Naive thymus-derived CD8-positive, alpha-beta T cell (primary cell): Measurements from ENCODE around the gene ACOX1. TPM values are rescaled to one million over a fixed set of nuclear protein-coding genes. Genes with fewer than 3 reads are reported as not detected.

Source experiments
- ATAC-seq, 2 donors: fragments of 150-1000 bp; cut with Tn5 transposase in 1 of 2; sonication (Bioruptor Pico), chemical (Tn5 transposase) in 1 of 2; 1 replicate in 1 of 2; 2 replicates in 1 of 2; pipeline ENCODE4 v1.10.0; 2021; ENCODE audit warnings: mild to moderate bottlenecking in 2 of 2, moderate library complexity in 2 of 2
- POLR2A ChIA-PET: fragments of 350-600 bp; sonication (Branson Sonifier 250); formaldehyde crosslinking; loops from one replicate; lab custom pipeline; 2021; ENCODE audit warnings: antibody characterized with exemption; lab: Charles Lee
- DNase-seq, 10 donors: peaks; one replicate each; pipeline versions ENCODE4 v3.0.0 to v3.0.0-alpha.2; 2020 to 2022
- H3K27ac Mint-ChIP-seq, 10 donors: one replicate each; pipeline ENCODE4 v1.8.0; 2020 to 2022; ENCODE audit warnings: mild to moderate bottlenecking in 10 of 10, mixed read lengths in 10 of 10, moderate library complexity in 4 of 10, inconsistent platforms in 1 of 10
- H3K27me3 Mint-ChIP-seq, 5 donors: one replicate each; pipeline ENCODE4 v1.8.0; 2021 to 2022; ENCODE audit warnings: mixed read lengths in 5 of 5
- H3K36me3 Mint-ChIP-seq, 3 donors: one replicate each; pipeline ENCODE4 v1.8.0; 2020 to 2022; ENCODE audit warnings: mixed read lengths in 3 of 3, mild to moderate bottlenecking in 2 of 3, inconsistent platforms in 1 of 3
- H3K4me1 Mint-ChIP-seq, 4 donors: one replicate each; pipeline ENCODE4 v1.8.0; 2021 to 2022; ENCODE audit warnings: mixed read lengths in 4 of 4
- H3K4me3 Mint-ChIP-seq, 10 donors: one replicate each; pipeline ENCODE4 v1.8.0; 2020 to 2022; ENCODE audit warnings: mild to moderate bottlenecking in 10 of 10, mixed read lengths in 10 of 10, moderate library complexity in 6 of 10, inconsistent platforms in 1 of 10
- H3K9me3 Mint-ChIP-seq, 9 donors: one replicate each; pipeline ENCODE4 v1.8.0; 2020 to 2022; ENCODE audit warnings: mixed read lengths in 9 of 9, mild to moderate bottlenecking in 3 of 9, inconsistent platforms in 1 of 9, moderate library complexity in 1 of 9
- polyA plus RNA-seq, 3 donors: library from polyadenylated mRNA; unstranded; fragments of 300-500 nt; fragmentation: Illumina TruSeq; gene quantifications; one replicate each; pipeline ENCODE4 v1.2.3, GENCODE V29; 2021
- total RNA-seq, 8 experiments: library from RNA in 2 of 8; stranded (reverse) in 2 of 8; gene quantifications; one replicate each; pipeline ENCODE4 v1.2.3 and lab custom pipeline; 2021 to 2026

Gene ACOX1
- total and polyA plus RNA-seq, 5 experiments from 2014 or later = 11.4 to 39.3 (median 18.4) TPM

GRCh38 chr17:76007131-76007849 is 28.3 kb upstream of the ACOX1 start:
- POLR2A ChIA-PET = interaction anchor here (0.5 to 1.2 kb wide), 5 partner anchors 10 to 359 kb away, joined by 3 to 7 read pairs (median 3); partner anchors contain the start of gene WBP2
- H3K4me1 Mint-ChIP-seq = peaks cover 2 to 7% (median 5%) of the 10 kb centered on the region in 4 donors
- H3K36me3 Mint-ChIP-seq = no peaks in the 10 kb centered on the region
- H3K4me3 Mint-ChIP-seq = no peak overlapping the region
- H3K9me3 Mint-ChIP-seq = no peaks in the 10 kb centered on the region
- peak overlapping the region in 3 of 10 donors; percentile 5 to 55 (median 26) for H3K27ac Mint-ChIP-seq
- DNase-seq (no peak), ATAC-seq (no peak)
- no peaks in the 10 kb centered on the region for H3K27me3 Mint-ChIP-seq

GRCh38 chr17:76005263-76006149 is 26.5 kb upstream of the ACOX1 start:
- no peaks in the 10 kb centered on the region for H3K9me3 Mint-ChIP-seq
- H3K27me3 Mint-ChIP-seq = no peaks in the 10 kb centered on the region
- no peak overlapping the region for H3K4me3 Mint-ChIP-seq
- no peaks in the 10 kb centered on the region for H3K36me3 Mint-ChIP-seq
- peak overlapping the region in 4 of 10 donors; percentile 52 to 93 (median 64) for H3K27ac Mint-ChIP-seq
- POLR2A ChIA-PET = interaction anchor here (0.8 to 2.2 kb wide), 4 partner anchors 8 to 151 kb away, joined by 3 to 9 read pairs (median 4); partner anchors contain the start of gene WBP2
- ATAC-seq (peak; percentile 63 to 84), DNase-seq (peak; percentile 56 to 89 (median 76))
- H3K4me1 Mint-ChIP-seq = peaks cover 2 to 7% (median 5%) of the 10 kb centered on the region in 4 donors

- DNase-seq (no peak), ATAC-seq (no peak)
- H3K27me3 Mint-ChIP-seq = no peaks in the 10 kb centered on the region
- POLR2A ChIA-PET = interaction anchor here (0.6 to 2.2 kb wide), 4 partner anchors 25 to 402 kb away, joined by 3 to 9 read pairs (median 4); no protein-coding TSS in a partner anchor
- peaks cover 2 to 6% (median 5%) of the 10 kb centered on the region in 4 donors for H3K4me1 Mint-ChIP-seq
- no peaks in the 10 kb centered on the region for H3K9me3 Mint-ChIP-seq
- peak overlapping the region in 2 of 10 donors; percentile 63 to 69 for H3K27ac Mint-ChIP-seq
- H3K4me3 Mint-ChIP-seq = no peak overlapping the region
- no peaks in the 10 kb centered on the region for H3K36me3 Mint-ChIP-seq
These were observed 25.8 kb upstream of the ACOX1 start for GRCh38 chr17:76004750-76005262.

- POLR2A ChIA-PET = interaction anchor here (0.6 to 2.8 kb wide), 5 partner anchors 10 to 948 kb away, joined by 3 to 10 read pairs (median 4); partner anchors contain the start of gene WBP2
- Mint-ChIP-seq H3K27me3 (no peaks in the 10 kb centered on the region), H3K4me1 (peaks cover 2 to 6% (median 4%) of the 10 kb centered on the region in 4 donors), H3K36me3 (no peaks in the 10 kb centered on the region), H3K4me3 (no peak overlapping the region), H3K27ac (peak overlapping the region in 1 of 10 donors; percentile 63), H3K9me3 (no peaks in the 10 kb centered on the region)
- no peak for ATAC-seq
- no peak for DNase-seq
These were observed 24.9 kb upstream of the ACOX1 start for GRCh38 chr17:76003915-76004314.

GRCh38 chr17:76002100-76002499 is 23.1 kb upstream of the ACOX1 start:
- Mint-ChIP-seq H3K4me1 (peaks cover 10 to 15% (median 12%) of the 10 kb centered on the region in 4 donors), H3K9me3 (no peaks in the 10 kb centered on the region), H3K27me3 (no peaks in the 10 kb centered on the region), H3K27ac (no peak overlapping the region), H3K36me3 (no peaks in the 10 kb centered on the region), H3K4me3 (no peak overlapping the region)
- ATAC-seq (no peak), DNase-seq (no peak)
- POLR2A ChIA-PET = interaction anchor here (0.5 to 2.8 kb wide), 3 partner anchors 93 to 218 kb away, joined by 3 to 10 read pairs (median 3); partner anchors contain the start of genes UNK and WBP2

GRCh38 chr17:76000755-76001521 is 22.0 kb upstream of the ACOX1 start, which contains the start of gene CDK3:
Gene CDK3 (plus strand): TSS chr17:76000855. CDS start chr17:76001426, 571 bp downstream.
- peak within 1 kb of the TSS in 1 of 10 donors; percentile 27 for H3K27ac Mint-ChIP-seq
- POLR2A ChIA-PET = interaction anchor here (0.5 kb wide), 2 partner anchors 66 to 314 kb away, joined by 3 read pairs; no protein-coding TSS in a partner anchor
- DNase-seq = no peak
- no peak within 1 kb of the TSS for H3K4me3 Mint-ChIP-seq
- peaks cover 14 to 21% (median 20%) of the 10 kb centered on the region in 4 donors for H3K4me1 Mint-ChIP-seq
- no peaks in the 10 kb centered on the region for H3K9me3 Mint-ChIP-seq
- H3K27me3 Mint-ChIP-seq = no peaks in the 10 kb centered on the region
- ATAC-seq = no peak
- no peaks in the 10 kb centered on the region for H3K36me3 Mint-ChIP-seq

GRCh38 chr17:76000016-76000754 is 21.2 kb upstream of the ACOX1 start:
- POLR2A ChIA-PET = no interaction called here
- H3K36me3 Mint-ChIP-seq = no peaks in the 10 kb centered on the region
- no peak overlapping the region for H3K27ac Mint-ChIP-seq

GRCh38 chr17:75998327-75998795 is 19.4 kb upstream of the ACOX1 start:
- POLR2A ChIA-PET = interaction anchor here (0.6 kb wide), 1 partner anchor 68 kb away, joined by 4 read pairs; no protein-coding TSS in a partner anchor
- peak overlapping the region in 4 of 10 donors; percentile 17 to 83 (median 44) for H3K27ac Mint-ChIP-seq
- H3K27me3 Mint-ChIP-seq = no peaks in the 10 kb centered on the region
- peaks cover 0 to 4% (median 1%) of the 10 kb centered on the region in 3 donors for H3K36me3 Mint-ChIP-seq
- H3K4me1 Mint-ChIP-seq = peaks cover 11 to 17% (median 16%) of the 10 kb centered on the region in 4 donors
- ATAC-seq (no peak), DNase-seq (no peak)
- H3K4me3 Mint-ChIP-seq = no peak overlapping the region
- H3K9me3 Mint-ChIP-seq = no peaks in the 10 kb centered on the region

More at GRCh38 chr17:76000016-76000754, 21.2 kb upstream of the ACOX1 start:
- no peak overlapping the region for H3K4me3 Mint-ChIP-seq
- H3K4me1 Mint-ChIP-seq = peaks cover 11 to 17% (median 16%) of the 10 kb centered on the region in 4 donors
- no peaks in the 10 kb centered on the region for H3K9me3 Mint-ChIP-seq
- H3K27me3 Mint-ChIP-seq = no peaks in the 10 kb centered on the region
- DNase-seq (peak; percentile 32 to 78 (median 57)), ATAC-seq (peak; percentile 71 to 84)

GRCh38 chr17:75996665-75997590 is 18.0 kb upstream of the ACOX1 start:
- Mint-ChIP-seq H3K36me3 (peaks cover 0 to 17% (median 5%) of the 10 kb centered on the region in 3 donors), H3K27ac (peak overlapping the region; percentile 12 to 85 (median 78)), H3K27me3 (no peaks in the 10 kb centered on the region), H3K4me1 (peaks cover 11 to 20% (median 16%) of the 10 kb centered on the region in 4 donors), H3K9me3 (no peaks in the 10 kb centered on the region), H3K4me3 (peak overlapping the region; percentile 11 to 77 (median 58))
- ATAC-seq (peak; percentile 53 to 79), DNase-seq (peak in 3 of 10 donors; percentile 6 to 33 (median 29))
- POLR2A ChIA-PET = interaction anchor here (0.5 to 1.4 kb wide), 10 partner anchors 11 to 323 kb away, joined by 3 to 5 read pairs (median 4); no protein-coding TSS in a partner anchor
